ENCODE results near the gene OXNAD1.

Gene OXNAD1

GRCh38 chr3:16279010-16279801 lies 14.2 kb downstream of the OXNAD1 start:
- no peak for DNase-seq

- DNase-seq, result no peak
Observed at GRCh38 chr3:16280671-16281070, 15.7 kb downstream of the OXNAD1 start.

- no peak for DNase-seq
Observed at GRCh38 chr3:16284633-16285032, 19.6 kb downstream of the OXNAD1 start.

- DNase-seq, result peak; percentile 89
Observed at GRCh38 chr3:16286161-16286560, 21.1 kb downstream of the OXNAD1 start.

- no peak for DNase-seq
Observed at GRCh38 chr3:16286751-16287543, 21.9 kb downstream of the OXNAD1 start.

- no peak for DNase-seq
Observed at GRCh38 chr3:16288664-16289063, 23.7 kb downstream of the OXNAD1 start.

GRCh38 chr3:16289144-16289889 lies 24.3 kb downstream of the OXNAD1 start:
- no peak for DNase-seq

- peak; percentile 69 for DNase-seq
Observed at GRCh38 chr3:16290007-16290826, 25.2 kb downstream of the OXNAD1 start.

GRCh38 chr3:16290827-16291196 lies 25.8 kb downstream of the OXNAD1 start:
- peak; percentile 82 for DNase-seq

GRCh38 chr3:16294844-16295243 lies 29.8 kb downstream of the OXNAD1 start:
- no peak for DNase-seq

GRCh38 chr3:16295298-16295890 lies 30.4 kb downstream of the OXNAD1 start:
- DNase-seq, result no peak

- DNase-seq, result no peak
Observed at GRCh38 chr3:16297997-16298885, 33.2 kb downstream of the OXNAD1 start.

- DNase-seq, result no peak
Observed at GRCh38 chr3:16298891-16299290, 33.9 kb downstream of the OXNAD1 start.

- no peak for DNase-seq
Observed at GRCh38 chr3:16299746-16300145, 34.7 kb downstream of the OXNAD1 start.

GRCh38 chr3:16300307-16300706 lies 35.3 kb downstream of the OXNAD1 start:
- DNase-seq, result no peak

GRCh38 chr3:16300881-16301359 lies 35.9 kb downstream of the OXNAD1 start:
- DNase-seq, result peak; percentile 75

GRCh38 chr3:16301507-16301906 lies 36.5 kb downstream of the OXNAD1 start:
- peak; percentile 38 for DNase-seq

GRCh38 chr3:16302082-16302631 lies 37.1 kb downstream of the OXNAD1 start:
- no peak for DNase-seq

- no peak for DNase-seq
Observed at GRCh38 chr3:16303037-16303575, 38.1 kb downstream of the OXNAD1 start.
